ENCODE measurements around the gene AGTRAP. TPM values are rescaled to one million over a fixed set of nuclear protein-coding genes. Genes with fewer than 3 reads are reported as not detected.

Gene AGTRAP
- total and polyA plus RNA-seq, 12 donors: 23.4 to 104 (median 45.1) TPM

- Histone ChIP-seq H3K36me3 (replicated peaks in 1 of 2) (peaks cover 0 to 24% of the 10 kb centered on the region in 2 donors), H3K9me3 (replicated peaks in 1 of 3) (no peaks in the 10 kb centered on the region), H3K4me3 (no peak overlapping the region), H3K4me1 (replicated peaks in 1 of 2) (peaks cover 11 to 16% of the 10 kb centered on the region in 2 donors), H3K27me3 (no peaks in the 10 kb centered on the region), H3K27ac (peak overlapping the region in 3 of 5 donors; percentile 7 to 56 (median 27))
- TF ChIP-seq CTCF (IDR thresholded peaks at IDR 0.05): no peak
- no peak for TF ChIP-seq POLR2A (IDR thresholded peaks at IDR 0.05)
- intact Hi-C loops (cut with DNase I): no loop called here
- peak in 6 of 7 donors; percentile 54 to 78 (median 60) for DNase-seq
- WGBS, 4 donors: 53 to 70% (median 56%) methylated on average over 10 to 20 of the region's 20 CpGs
These were observed 11.0 kb downstream of the AGTRAP start for GRCh38 chr1:11746795-11747487.

GRCh38 chr1:11748294-11749202 is 12.6 kb downstream of the AGTRAP start:
- DNase-seq: no peak
- intact Hi-C loops (cut with DNase I): no loop called here
- WGBS, 4 donors: 87 to 95% (median 90%) methylated on average over 12 to 27 of the region's 27 CpGs
- peaks cover 0 to 24% of the 10 kb centered on the region in 2 donors for H3K36me3 ChIP-seq (replicated peaks in 1 of 2)
- H3K27ac ChIP-seq: no peak overlapping the region
- H3K27me3 ChIP-seq: no peaks in the 10 kb centered on the region
- H3K4me3 ChIP-seq: no peak overlapping the region
- peaks cover 11 to 16% of the 10 kb centered on the region in 2 donors for H3K4me1 ChIP-seq (replicated peaks in 1 of 2)
- H3K9me3 ChIP-seq (replicated peaks in 1 of 3): no peaks in the 10 kb centered on the region
- no peak for TF ChIP-seq CTCF (IDR thresholded peaks at IDR 0.05)
- TF ChIP-seq POLR2A (IDR thresholded peaks at IDR 0.05): no peak

- TF ChIP-seq CTCF (IDR thresholded peaks at IDR 0.05) (peak in 5 of 6 experiments; percentile 28 to 52 (median 45)), POLR2A (IDR thresholded peaks at IDR 0.05) (no peak)
- Histone ChIP-seq H3K9me3 (replicated peaks in 1 of 3) (no peaks in the 10 kb centered on the region), H3K36me3 (replicated peaks in 1 of 2) (peaks cover 0 to 24% of the 10 kb centered on the region in 2 donors), H3K4me3 (no peak overlapping the region), H3K27ac (no peak overlapping the region), H3K27me3 (no peaks in the 10 kb centered on the region), H3K4me1 (replicated peaks in 1 of 2) (peaks cover 11 to 16% of the 10 kb centered on the region in 2 donors)
- intact Hi-C loops (cut with DNase I): no loop called here
- DNase-seq: peak in 3 of 7 donors; percentile 51 to 61 (median 52)
- 71 to 87% (median 76%) methylated on average over 9 of the region's 9 CpGs for WGBS, 4 donors
These were observed 13.3 kb downstream of the AGTRAP start for GRCh38 chr1:11749203-11749689.

GRCh38 chr1:11749996-11750395 is 14.1 kb downstream of the AGTRAP start:
- Histone ChIP-seq H3K36me3 (replicated peaks in 1 of 2) (peaks cover 0 to 24% of the 10 kb centered on the region in 2 donors), H3K27ac (no peak overlapping the region)
- 90 to 93% (median 92%) methylated on average over 11 to 15 of the region's 15 CpGs for WGBS, 4 donors

More at GRCh38 chr1:11749996-11750395, 14.1 kb downstream of the AGTRAP start:
- Histone ChIP-seq H3K4me1 (replicated peaks in 1 of 2) (peaks cover 11 to 16% of the 10 kb centered on the region in 2 donors), H3K4me3 (no peak overlapping the region), H3K9me3 (replicated peaks in 1 of 3) (no peaks in the 10 kb centered on the region), H3K27me3 (no peaks in the 10 kb centered on the region)
- no peak for TF ChIP-seq POLR2A (IDR thresholded peaks at IDR 0.05)
- no peak for TF ChIP-seq CTCF (IDR thresholded peaks at IDR 0.05)
- intact Hi-C loops (cut with DNase I): no loop called here
- DNase-seq: no peak

Measured in adrenal gland (tissue), 12 donors.